HTR-8/SVneo (cell line): Measurements from ENCODE around the gene VASH2.
A peak's percentile ranks its signal among the peaks of the same experiment; 100 is the strongest.
"Not testable (repeated sequence)": the region's sequence is repeated elsewhere in the genome, so short reads cannot be mapped to it uniquely, and the experiment has no call there.

ENCODE experiments used
- DNase-seq: peaks from one replicate; pipeline ENCODE4 v3.0.0; 2011; ENCODE audit warnings: low spot score, mixed read lengths; ENCODE audit not compliant: insufficient read length
- FAIRE-seq: peaks from 2 replicates; lab custom pipeline; 2011; peaks lifted over from hg19 to GRCh38; lab: Jason Lieb, UNC

Gene VASH2

DNA sequence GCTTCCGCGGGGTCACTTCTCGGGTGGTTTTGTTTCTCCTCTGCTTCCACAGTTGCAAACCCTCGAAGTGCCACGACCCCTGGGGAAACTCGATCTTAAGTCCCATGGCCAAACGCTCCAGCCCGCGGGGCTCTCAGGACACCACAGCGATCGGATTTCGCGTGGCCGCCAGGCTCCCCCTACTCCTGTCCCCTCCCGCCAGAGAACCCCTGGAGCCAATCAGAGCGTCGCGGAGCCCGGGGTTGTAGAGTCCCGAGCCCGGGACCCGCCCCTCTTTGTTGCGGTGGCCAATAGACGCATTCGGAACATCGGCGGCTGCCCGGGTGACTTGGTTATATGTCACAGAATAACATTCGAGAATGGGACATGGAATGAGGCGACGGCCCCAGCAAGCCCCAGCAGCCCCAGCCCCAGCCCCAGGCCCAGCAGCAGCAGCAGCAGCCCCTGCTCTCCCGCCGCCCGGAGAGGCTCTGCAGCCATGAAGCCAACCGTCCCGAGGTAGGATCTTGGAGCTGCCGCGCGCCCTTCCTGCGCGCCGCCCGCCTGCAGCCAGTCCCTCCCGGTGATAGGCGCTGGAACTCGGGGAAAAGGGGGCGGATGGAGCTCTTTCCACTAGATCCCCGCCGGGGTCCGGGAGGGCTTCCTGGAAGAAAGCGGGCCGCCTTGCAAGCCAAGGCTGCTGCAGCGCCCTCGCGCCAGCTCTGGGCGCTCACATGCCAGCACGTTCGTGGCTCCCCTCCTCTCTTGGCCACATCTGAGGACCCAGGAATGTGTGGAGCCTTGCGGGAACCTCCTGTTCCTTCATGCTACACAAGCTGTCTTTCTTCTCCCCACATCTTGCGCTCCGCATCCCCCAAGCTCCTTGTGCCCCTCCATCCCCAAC lies at the start of gene VASH2:
Gene VASH2 (plus strand): TSS at position 299 of the 883 bp plus-strand sequence. CDS start 1,002 bp downstream, outside the sequence.
- DNase-seq (peak; percentile 97), FAIRE-seq (no peak)

DNA sequence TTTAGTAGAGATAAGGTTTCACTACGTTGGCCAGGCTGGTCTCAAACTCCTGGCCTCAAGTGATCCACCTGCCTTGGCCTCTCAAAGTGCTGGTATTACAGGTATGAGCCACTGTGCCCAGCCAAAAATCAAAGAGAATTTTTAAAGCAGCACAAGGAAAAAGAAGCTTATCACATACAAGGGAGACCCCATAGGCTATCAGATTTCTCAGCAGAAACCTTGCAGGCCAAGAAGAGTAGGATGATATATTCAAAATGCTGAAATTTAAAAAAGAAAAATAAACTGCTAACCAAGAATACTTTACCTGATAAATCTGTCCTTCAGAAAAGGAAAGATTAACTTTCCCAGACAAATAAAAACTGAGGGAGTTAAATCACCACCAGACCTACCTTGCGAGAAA lies 49.1 kb upstream of the VASH2 start:
- DNase-seq (no peak), FAIRE-seq (no peak)

DNA sequence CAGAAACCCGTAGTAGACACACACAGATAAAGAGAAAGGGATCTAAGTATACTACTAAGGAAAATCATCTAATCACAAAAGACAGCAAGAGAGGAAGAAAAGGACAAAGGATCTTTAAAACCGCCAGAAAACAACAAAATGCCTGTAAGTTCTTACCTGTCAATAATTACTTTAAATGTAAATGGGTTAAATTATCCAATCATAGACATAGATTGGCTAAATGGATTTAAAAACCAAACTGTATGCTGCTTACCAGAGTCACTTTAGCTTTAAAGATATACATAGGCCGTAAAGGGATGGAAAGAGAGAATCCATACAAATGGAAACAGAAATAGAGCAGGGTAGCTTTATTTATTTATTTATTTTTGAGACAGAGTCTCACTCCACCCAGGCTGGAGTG lies 48.3 kb upstream of the VASH2 start:
- DNase-seq = no peak
- no peak for FAIRE-seq

DNA sequence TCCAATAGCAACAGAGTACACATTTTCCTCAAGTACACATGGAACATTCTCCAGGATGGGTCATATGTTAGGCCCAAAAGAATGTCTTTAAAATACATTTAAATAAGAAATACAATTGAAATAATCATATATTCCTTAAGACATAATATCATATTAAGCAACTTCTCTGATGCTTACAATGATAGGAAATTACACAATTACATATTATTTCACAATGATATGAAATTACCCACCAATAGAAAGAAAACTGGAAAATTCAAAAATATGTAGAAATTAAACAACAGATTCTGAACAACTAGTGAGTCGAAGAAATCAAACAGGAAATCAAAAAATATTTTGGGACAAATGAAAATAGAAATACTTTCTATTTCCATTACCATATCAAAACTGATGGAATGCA lies 46.7 kb upstream of the VASH2 start:
- FAIRE-seq = no peak
- no peak for DNase-seq

DNA sequence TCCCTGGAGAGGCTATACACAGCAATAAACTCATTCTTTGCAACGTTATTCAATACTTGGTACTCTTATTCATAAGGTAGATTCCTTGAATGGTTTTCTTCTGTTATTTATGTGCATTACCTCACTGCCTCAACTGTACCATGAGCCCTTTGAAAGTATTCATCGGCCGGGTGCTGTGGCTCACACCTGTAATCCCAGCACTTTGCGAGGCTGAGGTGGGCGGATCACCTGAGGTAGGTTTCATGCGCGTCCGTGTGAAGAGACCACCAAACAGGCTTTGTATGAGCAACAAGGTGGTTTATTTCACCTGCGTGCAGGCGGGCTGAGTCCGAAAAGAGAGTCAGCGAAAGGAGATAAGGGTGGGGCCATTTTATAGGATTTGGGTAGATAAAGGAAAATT lies 42.3 kb upstream of the VASH2 start:
- not testable (repeated sequence) for DNase-seq, FAIRE-seq

DNA sequence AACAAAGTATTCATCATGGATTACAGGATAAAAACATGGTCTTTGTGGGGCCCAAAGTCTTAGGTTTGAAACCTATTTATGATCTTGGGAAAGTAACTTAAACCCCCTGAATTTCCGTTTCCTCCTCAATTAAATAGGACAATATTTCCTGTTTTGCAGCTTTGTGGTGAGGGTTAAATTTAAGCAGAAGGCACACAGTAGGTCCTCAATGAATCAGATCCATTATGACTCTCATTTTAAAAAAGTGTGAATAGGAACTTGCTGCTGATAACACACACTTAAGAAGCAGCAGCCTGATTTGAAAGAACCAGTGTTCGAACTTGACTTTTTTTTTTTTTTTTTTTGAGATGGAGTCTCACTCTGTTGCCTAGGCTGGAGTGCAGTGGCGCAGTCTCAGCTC lies 41.4 kb upstream of the VASH2 start:
- no peak for FAIRE-seq
- DNase-seq = no peak

DNA sequence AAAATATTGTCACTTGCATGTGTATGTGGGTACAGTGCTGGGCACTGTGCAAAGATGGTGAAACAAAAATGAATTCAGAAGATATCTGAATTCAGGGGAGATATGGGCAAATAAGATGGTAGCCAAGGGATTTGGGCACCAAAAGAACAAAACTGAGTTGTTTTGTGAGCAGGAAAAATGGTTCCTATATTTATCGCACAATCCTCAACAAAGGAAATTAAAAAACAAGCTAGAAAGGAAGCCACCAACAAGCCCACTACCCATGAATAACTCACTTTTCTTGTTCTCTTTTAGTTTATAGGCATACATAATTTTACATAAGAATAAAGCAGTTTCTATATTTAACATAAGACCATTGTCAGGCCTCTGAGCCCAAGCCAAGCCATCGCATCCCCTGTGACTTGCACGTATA lies 40.7 kb upstream of the VASH2 start:
- FAIRE-seq (no peak), DNase-seq (no peak)

DNA sequence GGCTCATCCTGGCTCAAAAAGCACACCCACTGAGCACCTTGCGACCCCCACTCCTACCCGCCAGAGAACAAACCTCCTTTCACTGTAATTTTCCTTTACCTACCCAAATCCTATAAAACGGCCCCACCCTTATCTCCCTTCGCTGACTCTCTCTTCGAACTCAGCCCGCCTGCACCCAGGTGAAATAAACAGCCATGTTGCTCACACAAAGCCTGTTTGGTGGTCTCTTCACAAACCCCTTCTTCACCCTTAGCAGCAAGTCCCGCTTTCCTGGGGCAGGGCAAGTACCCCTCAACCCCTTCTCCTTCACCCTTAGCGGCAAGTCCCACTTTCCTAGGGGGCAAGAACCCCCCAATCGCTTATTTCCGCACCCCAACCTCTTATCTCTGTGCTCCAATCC lies 40.1 kb upstream of the VASH2 start:
- not testable (repeated sequence) for DNase-seq, FAIRE-seq

DNA sequence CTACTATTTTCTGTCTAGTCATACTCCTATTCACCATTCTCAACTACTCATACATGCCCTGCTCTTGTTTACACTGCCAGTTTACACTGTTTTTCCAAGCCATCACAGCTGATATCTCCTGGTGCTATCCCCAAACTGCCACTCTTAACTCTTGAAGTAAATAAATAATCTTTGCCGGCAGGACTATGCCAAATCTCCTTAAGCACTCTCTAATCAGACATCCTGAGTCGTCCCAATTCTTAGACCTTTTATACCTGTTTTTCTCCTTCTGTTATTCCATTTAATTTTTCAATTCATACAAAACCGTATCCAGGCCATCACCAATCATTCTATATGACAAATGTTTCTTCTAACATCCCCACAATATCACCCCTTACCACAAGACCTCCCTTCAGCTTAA lies 36.7 kb upstream of the VASH2 start:
- DNase-seq, FAIRE-seq: not testable (repeated sequence)

DNA sequence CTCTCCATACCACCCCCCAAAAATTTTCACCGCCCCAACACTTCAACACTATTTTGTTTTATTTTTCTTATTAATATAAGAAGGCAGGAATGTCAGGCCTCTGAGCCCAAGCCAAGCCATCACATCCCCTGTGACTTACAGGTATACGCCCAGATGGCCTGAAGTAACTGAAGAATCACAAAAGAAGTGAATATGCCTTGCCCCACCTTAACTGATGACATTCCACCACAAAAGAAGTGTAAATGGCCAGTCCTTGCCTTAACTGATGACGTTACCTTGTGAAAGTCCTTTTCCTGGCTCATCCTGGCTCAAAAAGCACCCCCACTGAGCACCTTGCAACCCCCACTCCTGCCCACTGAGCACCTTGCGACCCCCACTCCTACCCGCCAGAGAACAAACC lies 36.2 kb upstream of the VASH2 start:
- not testable (repeated sequence) for DNase-seq, FAIRE-seq

DNA sequence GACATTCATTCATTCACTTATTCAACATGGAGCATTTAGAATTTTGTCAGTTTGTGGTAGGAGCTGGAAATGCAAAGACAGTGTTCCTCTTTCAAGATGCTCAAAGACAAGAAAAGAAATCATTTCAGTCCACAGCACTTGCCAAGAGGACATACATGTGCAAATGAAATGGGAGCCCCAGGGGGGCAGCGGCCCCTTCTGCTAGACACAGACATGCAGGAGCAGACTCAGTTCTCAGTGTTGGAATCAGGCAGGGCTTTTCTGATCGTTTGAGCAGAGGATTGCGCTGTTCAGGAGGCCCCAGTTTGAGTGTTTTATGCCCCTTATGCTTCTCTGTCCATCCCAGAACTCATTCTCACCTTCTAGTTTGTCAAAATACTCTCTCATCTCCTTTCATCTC lies 35.6 kb upstream of the VASH2 start:
- DNase-seq (no peak), FAIRE-seq (no peak)

DNA sequence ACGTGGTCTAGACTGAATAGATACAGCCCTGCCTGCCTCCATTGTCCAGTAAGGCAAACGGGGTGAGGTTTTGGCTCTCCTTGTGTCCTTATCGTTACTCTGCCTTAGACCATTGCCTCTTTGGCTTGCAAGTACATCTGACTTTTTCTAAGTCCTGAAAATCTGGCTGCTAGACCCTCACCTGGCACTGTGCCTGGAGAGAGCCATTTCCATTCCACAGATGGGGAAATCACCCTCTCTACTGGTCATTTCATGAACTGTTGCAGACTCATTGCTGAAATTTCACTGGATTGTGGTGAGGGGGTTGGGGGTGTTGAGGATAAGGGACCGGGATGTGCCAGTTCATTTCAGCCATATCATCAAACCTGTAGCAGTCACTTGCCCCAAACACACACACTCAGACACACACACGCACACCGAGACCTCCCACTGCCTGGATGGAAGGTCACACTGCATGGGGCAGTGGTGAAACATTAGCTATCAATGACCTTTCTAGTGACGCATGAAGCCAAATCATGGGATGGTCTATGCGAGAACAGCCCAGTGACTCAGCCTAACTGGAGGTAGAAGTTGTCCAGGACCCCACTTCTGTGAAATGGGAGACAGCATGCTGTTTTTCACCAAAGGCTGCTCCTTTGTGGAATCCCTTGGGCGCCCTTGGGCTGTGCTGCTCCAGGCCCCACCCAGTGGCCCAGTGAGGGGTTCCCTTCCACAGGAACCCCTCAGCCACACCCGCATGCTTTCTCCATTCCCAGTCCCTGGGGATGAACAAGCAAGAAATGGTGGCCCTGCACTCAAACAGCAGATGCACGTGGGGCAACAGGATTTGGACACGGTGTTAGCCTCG lies 34.9 kb upstream of the VASH2 start:
- DNase-seq = peak; percentile 51
- FAIRE-seq = no peak

DNA sequence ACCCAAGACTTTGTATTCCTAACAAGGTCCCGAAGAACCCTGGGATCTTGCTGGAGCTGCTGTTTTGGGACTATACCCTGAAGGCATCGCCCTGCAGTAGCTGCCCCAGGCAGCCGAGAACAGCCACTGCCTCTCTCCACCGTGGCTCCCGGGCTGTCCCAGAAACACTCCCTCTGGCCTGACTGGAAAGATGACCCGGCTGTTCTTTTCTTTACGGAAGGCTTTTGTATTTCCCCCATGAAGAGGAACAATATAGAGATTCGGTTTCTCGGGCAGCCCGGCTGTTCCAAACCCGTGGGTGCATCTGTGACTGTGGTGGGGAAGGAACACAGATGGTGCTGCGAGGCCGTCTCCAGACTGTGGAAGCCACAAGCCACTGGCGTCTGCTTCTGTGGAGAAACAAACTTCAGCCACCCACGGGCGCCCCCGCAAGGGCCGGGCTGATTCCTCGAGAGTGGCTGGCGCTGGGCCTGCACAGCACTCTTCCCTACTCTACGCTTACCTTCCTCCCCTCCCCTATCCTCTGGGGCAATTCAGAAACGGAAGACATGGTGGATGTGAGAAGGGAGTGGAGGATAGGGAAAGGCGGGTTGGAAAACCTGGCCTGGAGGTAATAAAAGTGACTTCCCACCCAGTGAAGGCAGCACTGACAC lies 33.7 kb upstream of the VASH2 start:
- FAIRE-seq = no peak

DNA sequence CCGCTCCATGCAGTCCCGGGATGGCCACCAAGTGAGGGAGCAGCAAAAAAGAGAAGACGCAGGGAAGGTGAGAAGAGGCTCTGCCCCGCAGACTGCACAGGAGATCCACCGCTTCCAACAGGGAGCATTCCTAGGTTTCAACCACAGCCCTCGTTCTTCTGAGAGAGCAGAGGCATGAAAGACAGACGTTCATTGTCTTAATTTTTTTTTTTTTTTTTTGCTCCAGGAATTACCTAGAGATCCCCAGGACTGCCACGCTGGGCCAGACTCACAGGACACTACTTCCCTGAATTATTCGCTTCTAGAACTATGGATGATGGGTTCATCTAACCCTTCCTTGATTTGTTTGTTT lies 33.2 kb upstream of the VASH2 start:
- DNase-seq (no peak), FAIRE-seq (no peak)

More for the DNA sequence above, 33.7 kb upstream of the VASH2 start:
- DNase-seq = no peak

DNA sequence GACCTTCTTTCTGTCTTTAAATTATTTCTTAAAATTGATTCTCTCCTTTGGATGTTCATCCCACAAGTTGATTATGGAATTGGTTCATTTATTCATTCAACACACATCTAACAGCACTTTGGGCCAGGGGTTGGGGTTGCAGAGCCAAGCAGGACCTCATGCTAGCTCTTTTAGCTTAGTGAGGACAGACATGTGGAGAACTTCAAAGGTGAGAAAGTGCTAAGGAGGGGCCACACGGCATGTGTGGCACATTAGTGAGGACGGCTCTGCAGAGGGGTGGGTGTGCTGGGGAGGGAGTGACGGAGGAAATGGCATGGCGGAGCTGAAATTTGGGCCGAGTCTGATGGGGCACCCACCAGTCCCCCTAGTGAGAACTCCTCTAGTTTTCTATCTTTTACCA lies 32.5 kb upstream of the VASH2 start:
- FAIRE-seq (no peak), DNase-seq (no peak)

DNA sequence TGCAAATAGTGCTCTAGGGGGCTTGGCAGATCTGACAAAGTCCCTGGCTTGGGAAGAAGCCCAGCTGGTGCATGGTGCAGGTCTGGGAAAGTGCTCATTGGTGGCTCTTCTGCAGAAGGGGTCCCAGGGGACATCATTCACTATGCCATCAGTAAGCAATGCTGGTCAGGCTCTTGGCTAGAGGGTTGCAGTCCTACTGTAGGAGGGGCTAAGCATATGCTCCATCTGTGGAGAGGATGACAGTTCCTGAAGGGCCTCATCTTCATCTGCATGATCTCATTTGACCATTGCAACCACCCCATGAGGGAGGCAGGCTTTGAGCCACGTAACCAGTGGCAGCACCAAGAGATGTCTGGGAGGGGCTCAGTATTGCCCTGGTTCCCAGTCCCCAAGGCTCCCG lies 31.5 kb upstream of the VASH2 start:
- no peak for FAIRE-seq

DNA sequence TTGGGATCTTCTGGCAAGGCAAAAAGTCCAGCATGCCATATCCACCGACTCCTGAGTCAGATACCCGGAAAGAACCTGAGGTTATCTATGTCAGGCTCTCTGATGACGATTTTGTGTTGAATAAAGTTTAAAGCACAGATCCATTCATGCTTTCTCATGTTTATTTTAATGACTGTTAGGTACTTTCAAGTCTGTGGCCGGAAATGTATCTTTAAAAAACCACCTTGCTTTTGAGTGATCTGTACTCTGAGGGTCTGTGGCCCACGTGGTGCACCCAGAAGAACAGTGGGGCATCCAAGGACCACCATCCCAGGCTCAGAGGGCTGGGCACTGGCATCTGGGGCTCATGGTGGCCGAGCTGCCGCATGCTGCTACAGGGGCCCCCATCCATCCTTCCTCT lies 30.1 kb upstream of the VASH2 start:
- no peak for DNase-seq

More for the DNA sequence above, 31.5 kb upstream of the VASH2 start:
- no peak for DNase-seq

DNA sequence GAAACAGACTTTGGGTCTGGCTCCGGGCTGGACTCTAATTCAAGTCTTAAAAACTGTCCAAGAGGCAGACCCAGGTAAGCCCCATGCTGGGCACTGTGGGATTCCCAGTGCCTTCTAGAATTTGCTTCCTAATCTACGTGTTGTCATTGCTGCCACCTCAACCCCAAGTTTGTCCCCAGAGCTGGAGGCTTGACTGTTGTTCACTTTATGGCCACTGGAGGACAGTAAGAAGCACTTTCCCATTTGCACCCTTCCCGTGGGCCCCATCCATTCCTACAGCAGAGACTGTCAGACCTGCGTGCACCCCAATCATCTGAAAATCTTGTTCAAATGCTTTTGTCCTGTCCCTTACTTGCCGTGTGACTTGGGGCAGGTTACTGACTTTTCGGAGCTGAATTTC lies 29.4 kb upstream of the VASH2 start:
- FAIRE-seq (no peak), DNase-seq (no peak)

More for the DNA sequence above, 30.1 kb upstream of the VASH2 start:
- no peak for FAIRE-seq

DNA sequence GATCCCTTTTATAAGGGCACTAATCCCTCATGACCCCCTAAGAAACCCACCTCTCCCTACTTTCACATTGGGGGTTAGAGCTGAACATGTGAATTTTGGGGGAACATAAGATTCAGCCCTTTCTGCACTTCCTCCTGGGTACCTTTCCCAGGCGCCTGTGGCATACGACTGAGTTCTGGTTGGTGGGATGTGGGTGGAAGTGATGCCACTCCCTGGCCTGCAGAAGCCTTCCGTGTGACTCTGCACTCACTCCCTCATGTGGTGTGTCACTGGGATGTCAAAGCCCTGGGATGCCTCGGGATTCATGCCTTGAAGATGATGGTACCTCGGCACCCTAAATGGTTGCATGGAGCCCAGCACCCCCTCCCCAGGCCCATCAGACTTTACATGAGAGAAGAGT lies 28.3 kb upstream of the VASH2 start:
- FAIRE-seq (no peak), DNase-seq (no peak)

DNA sequence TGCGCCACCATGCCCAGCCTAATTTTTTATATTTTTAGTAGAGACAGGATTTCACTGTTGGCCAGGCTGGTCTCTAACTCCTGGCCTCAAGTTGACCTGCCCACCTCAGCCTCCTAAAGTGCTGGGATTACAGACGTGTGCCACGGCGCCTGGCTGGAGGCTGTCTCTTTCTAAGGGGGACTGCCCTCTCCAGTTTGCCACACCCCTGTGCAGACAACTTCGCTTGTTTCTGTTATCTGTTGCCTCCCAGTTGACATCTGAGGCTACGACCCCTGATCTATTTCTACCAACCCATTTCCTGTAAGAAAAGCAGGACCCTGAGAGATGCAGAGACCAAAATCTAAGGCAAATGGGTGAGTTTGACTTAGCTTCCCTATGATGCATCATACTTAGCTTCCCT lies 24.0 kb upstream of the VASH2 start:
- no peak for DNase-seq
- no peak for FAIRE-seq
